HepG2 (cell line): ENCODE results near the gene INTS2. TPM values are rescaled to one million over a fixed set of nuclear protein-coding genes. Genes with fewer than 3 reads are reported as not detected.

Experiments
- ATAC-seq: fragments of 200-7000 bp; cut with Tn5 transposase; 3 replicates; pipeline ENCODE4 v1.9.1; 2020; ENCODE audit warnings: mild to moderate bottlenecking, moderate library complexity
- BruUV-seq: library from RNA; stranded (reverse); fragments of 400-500 nt; replicated peaks from 2 replicates; lab custom pipeline; 2021; lab: Mats Ljungman, UMichigan
- CTCF ChIA-PET: fragments of 300-600 bp; formaldehyde crosslinking; extraction: SDS; loops from one replicate; lab custom pipeline; 2021; ENCODE audit warnings: low total read pairs, inconsistent platforms, low intra/inter-chr PET ratio; lab: Yijun Ruan, JAX
- POLR2A ChIA-PET: fragments of 350-600 bp; sonication (Branson Sonifier 250); formaldehyde crosslinking; loops from one replicate; lab custom pipeline; 2020; ENCODE audit warnings: antibody characterized with exemption, inconsistent platforms; lab: Yijun Ruan, JAX
- DNase-seq: peaks from one replicate; pipeline ENCODE4 v3.0.0-alpha.2; 2015; ENCODE audit warnings: low spot score
- FAIRE-seq: peaks from 3 replicates; lab custom pipeline; 2011; peaks lifted over from hg19 to GRCh38; lab: Jason Lieb, UNC
- H2AFZ ChIP-seq: one replicate; pipeline ENCODE4 v1.6.1; 2011; ENCODE audit warnings: low read length, inconsistent platforms
- H3K27ac ChIP-seq: fragments of 300-600 bp; 3 replicates; pipeline ENCODE4 v1.8.0; 2011; ENCODE audit warnings: mixed run types, mild to moderate bottlenecking, mixed read lengths, low read length, inconsistent platforms; ENCODE audit not compliant: insufficient read depth; ENCODE audit errors: extremely low read length
- H3K27me3 ChIP-seq, 2 experiments: fragments of 200-600 bp in 1 of 2; 2 replicates in 1 of 2; 3 replicates in 1 of 2; pipeline versions ENCODE4 v1.6.0 to v1.8.0; 2011; ENCODE audit warnings: low read length in 2 of 2, mild to moderate bottlenecking in 2 of 2, moderate library complexity in 2 of 2, inconsistent platforms in 1 of 2; ENCODE audit not compliant: insufficient read depth in 2 of 2, control insufficient read depth in 1 of 2
- H3K36me3 ChIP-seq, 2 experiments: fragments of 200-600 bp in 1 of 2; replicated peaks in 1 of 2; 2 replicates in 1 of 2; 3 replicates in 1 of 2; pipeline versions ENCODE4 v1.5.1 to v1.8.0; 2011; ENCODE audit warnings: low read length in 2 of 2, inconsistent platforms in 1 of 2; ENCODE audit not compliant: insufficient read depth in 2 of 2, control insufficient read depth in 1 of 2
- H3K4me1 ChIP-seq: 2 replicates; pipeline ENCODE4 v1.5.1; 2012; ENCODE audit warnings: low read length, inconsistent platforms; ENCODE audit not compliant: insufficient read depth
- H3K4me2 ChIP-seq: 2 replicates; pipeline ENCODE4 v1.6.0; 2011; ENCODE audit warnings: low read depth, low read length, inconsistent platforms
- H3K4me3 ChIP-seq, 3 experiments: fragments of 200-600 bp in 1 of 3; sonication (generic), shearing (Covaris generic) in 1 of 3; replicated peaks in 1 of 3; 2 replicates each; pipeline ENCODE4 v1.5.1; 2011 to 2016; ENCODE audit warnings: low read length in 3 of 3, inconsistent platforms in 2 of 3, low read depth in 2 of 3, mild to moderate bottlenecking in 2 of 3, control low read depth in 1 of 3, mixed read lengths in 1 of 3; ENCODE audit not compliant: insufficient read depth in 1 of 3
- H3K79me2 ChIP-seq: one replicate; pipeline ENCODE4 v1.6.1; 2011; ENCODE audit warnings: low read length, inconsistent platforms; ENCODE audit not compliant: insufficient read depth
- H3K9ac ChIP-seq: 2 replicates; pipeline ENCODE4 v1.6.0; 2011; ENCODE audit warnings: mild to moderate bottlenecking, low read depth, low read length, inconsistent platforms; ENCODE audit not compliant: insufficient read depth
- H3K9me3 ChIP-seq: 2 replicates; pipeline ENCODE4 v1.5.1; 2012; ENCODE audit warnings: mild to moderate bottlenecking, low read length
- H4K20me1 ChIP-seq: 2 replicates; pipeline ENCODE4 v1.6.0; 2011; ENCODE audit warnings: inconsistent platforms, mild to moderate bottlenecking, low read length, moderate library complexity; ENCODE audit not compliant: insufficient read depth
- KLF11 ChIP-seq: IDR thresholded peaks from 2 replicates; pipeline ENCODE4 v1.6.1; 2016; ENCODE audit warnings: missing compliant biosample characterization
- KMT2A ChIP-seq: sonication (generic); formaldehyde crosslinking; IDR thresholded peaks from 2 replicates; pipeline ENCODE4 v1.4.0; 2020; ENCODE audit warnings: missing genetic modification reagents
- SNAPC2 ChIP-seq: sonication (generic); formaldehyde crosslinking; IDR thresholded peaks from 2 replicates; pipeline ENCODE4 v1.8.1; 2022; ENCODE audit warnings: mild to moderate bottlenecking, missing genetic modification reagents
- ZNF317 ChIP-seq: sonication (generic); formaldehyde crosslinking; IDR thresholded peaks from 2 replicates; pipeline ENCODE4 v1.5.0; 2020; ENCODE audit warnings: mild to moderate bottlenecking, missing genetic modification reagents
- ZNF703 ChIP-seq: sonication (generic); formaldehyde crosslinking; IDR thresholded peaks from 2 replicates; pipeline ENCODE4 v1.5.1; 2020; ENCODE audit warnings: missing genetic modification reagents, mild to moderate bottlenecking, moderate library complexity, borderline replicate concordance
- WGBS: methylation state at CpG from one replicate; pipeline ENCODE4 v1.1.6; 2017; ENCODE audit warnings: low lambda C conversion rate; 5-methylcytosine and 5-hydroxymethylcytosine counted together
- in situ Hi-C: cut with HindIII; loops from 2 replicates; pipeline ENCODE4 v1.10.0; 2017; ENCODE audit warnings: low pct_unique_long_range_greater_than_20kb; ENCODE audit not compliant: extremely low pct_ligation_motif_present
- intact Hi-C: fragments of 100-400 bp; cut with micrococcal nuclease; formaldehyde crosslinking; loops from one replicate; pipeline ENCODE4 v1.10.0; 2022; ENCODE audit not compliant: unreplicated experiment
- polyA plus RNA-seq, 8 experiments: library from polyadenylated mRNA; depleted of rRNA in 3 of 8; stranded (reverse) in 7 of 8; unstranded in 1 of 8; fragments of >200 nt; fragmentation: Illumina TruSeq in 4 of 8; extraction: Trizol in 4 of 8; gene quantifications; 2 replicates each; pipeline versions ENCODE4 v1.2.1 to v1.2.3, GENCODE V29; 2011 to 2016; ENCODE audit warnings: low read depth in 4 of 8, missing spikeins in 1 of 8, mixed read lengths in 1 of 8; ENCODE audit not compliant: insufficient read depth in 1 of 8
- total RNA-seq, 5 experiments: library from RNA; depleted of rRNA; stranded (reverse); fragments of >200 nt; fragmentation: Illumina TruSeq; extraction: Trizol; gene quantifications; 2 replicates each; pipeline ENCODE4 v1.2.3, GENCODE V29; 2016; ENCODE audit warnings: low read depth in 1 of 5
- TF ChIP-seq, protein P1 (sequence below): sonication (generic); formaldehyde crosslinking; IDR thresholded peaks from 2 replicates; pipeline ENCODE4 v1.4.0; 2020; ENCODE audit warnings: missing genetic modification reagents
- TF ChIP-seq, protein P2 (sequence below): IDR thresholded peaks from 2 replicates; pipeline ENCODE4 v1.6.1; 2018; ENCODE audit warnings: missing genetic modification reagents
- TF ChIP-seq, protein P3 (sequence below): sonication (generic); formaldehyde crosslinking; IDR thresholded peaks from 2 replicates; pipeline ENCODE4 v1.5.0; 2020; ENCODE audit warnings: missing genetic modification reagents

The INTS2 gene
- total and polyA plus RNA-seq, 2 of the 13 experiments (the other 11 are each of a cell fraction or from before 2014, with no cell fraction given) = 20.5 to 30.2 TPM

DNA sequence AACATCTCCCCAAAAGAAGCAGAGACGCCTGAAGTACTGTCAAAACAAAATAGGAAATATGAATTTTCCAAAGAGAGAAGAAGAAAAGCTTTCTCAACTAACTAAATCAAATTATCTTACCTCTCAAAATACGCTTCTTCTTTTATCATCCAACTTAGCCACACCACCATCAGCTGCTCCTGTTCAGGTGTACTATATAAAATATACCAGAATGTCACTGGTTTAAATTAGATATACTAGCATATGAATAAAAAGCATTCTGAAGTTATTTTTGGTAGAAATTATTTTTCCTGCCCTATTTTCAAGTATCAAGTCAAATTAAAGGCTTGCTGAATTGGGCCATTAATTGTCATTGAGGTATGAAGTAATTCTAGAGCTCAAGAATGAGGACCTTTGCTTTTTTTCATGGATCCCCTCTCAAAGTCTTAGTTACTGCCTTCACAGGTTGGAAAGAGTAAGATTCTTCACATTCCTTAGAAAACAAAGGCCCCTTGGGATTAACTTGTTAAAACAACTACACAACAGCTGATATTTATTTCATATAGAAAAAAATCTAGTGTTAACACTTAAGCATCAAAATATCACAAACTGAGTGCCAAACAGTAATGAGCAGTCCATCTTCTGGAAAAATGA lies 30.1 kb downstream of the INTS2 start:
- TF ChIP-seq ZNF317 = no peak
- no peak for TF ChIP-seq KLF11 (CRISPR knock-in tag)
- TF ChIP-seq KMT2A (CRISPR knock-in tag) = no peak
- TF ChIP-seq, protein P1, sequence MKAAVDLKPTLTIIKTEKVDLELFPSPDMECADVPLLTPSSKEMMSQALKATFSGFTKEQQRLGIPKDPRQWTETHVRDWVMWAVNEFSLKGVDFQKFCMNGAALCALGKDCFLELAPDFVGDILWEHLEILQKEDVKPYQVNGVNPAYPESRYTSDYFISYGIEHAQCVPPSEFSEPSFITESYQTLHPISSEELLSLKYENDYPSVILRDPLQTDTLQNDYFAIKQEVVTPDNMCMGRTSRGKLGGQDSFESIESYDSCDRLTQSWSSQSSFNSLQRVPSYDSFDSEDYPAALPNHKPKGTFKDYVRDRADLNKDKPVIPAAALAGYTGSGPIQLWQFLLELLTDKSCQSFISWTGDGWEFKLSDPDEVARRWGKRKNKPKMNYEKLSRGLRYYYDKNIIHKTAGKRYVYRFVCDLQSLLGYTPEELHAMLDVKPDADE = no peak
- TF ChIP-seq, protein P2, sequence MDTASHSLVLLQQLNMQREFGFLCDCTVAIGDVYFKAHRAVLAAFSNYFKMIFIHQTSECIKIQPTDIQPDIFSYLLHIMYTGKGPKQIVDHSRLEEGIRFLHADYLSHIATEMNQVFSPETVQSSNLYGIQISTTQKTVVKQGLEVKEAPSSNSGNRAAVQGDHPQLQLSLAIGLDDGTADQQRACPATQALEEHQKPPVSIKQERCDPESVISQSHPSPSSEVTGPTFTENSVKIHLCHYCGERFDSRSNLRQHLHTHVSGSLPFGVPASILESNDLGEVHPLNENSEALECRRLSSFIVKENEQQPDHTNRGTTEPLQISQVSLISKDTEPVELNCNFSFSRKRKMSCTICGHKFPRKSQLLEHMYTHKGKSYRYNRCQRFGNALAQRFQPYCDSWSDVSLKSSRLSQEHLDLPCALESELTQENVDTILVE = no peak
- TF ChIP-seq, protein P3, sequence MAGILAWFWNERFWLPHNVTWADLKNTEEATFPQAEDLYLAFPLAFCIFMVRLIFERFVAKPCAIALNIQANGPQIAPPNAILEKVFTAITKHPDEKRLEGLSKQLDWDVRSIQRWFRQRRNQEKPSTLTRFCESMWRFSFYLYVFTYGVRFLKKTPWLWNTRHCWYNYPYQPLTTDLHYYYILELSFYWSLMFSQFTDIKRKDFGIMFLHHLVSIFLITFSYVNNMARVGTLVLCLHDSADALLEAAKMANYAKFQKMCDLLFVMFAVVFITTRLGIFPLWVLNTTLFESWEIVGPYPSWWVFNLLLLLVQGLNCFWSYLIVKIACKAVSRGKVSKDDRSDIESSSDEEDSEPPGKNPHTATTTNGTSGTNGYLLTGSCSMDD (CRISPR knock-in tag) = no peak
- no peak for TF ChIP-seq ZNF703
- TF ChIP-seq SNAPC2 (CRISPR knock-in tag) = no peak
- TF ChIP-seq, all 625 proteins: peak for 0
- BruUV-seq = no TSS peak
- Histone ChIP-seq H3K27ac (no peak overlapping the region), H3K4me1 (no peaks in the 10 kb centered on the region), H3K79me2 (no peaks in the 10 kb centered on the region), H3K4me3 (no peak overlapping the region), H3K36me3 (peaks cover 15 to 66% of the 10 kb centered on the region in 2 experiments), H3K9me3 (no peaks in the 10 kb centered on the region), H4K20me1 (no peaks in the 10 kb centered on the region), H3K27me3 (no peaks in the 10 kb centered on the region), H2AFZ (no peak overlapping the region), H3K4me2 (no peak overlapping the region), H3K9ac (no peak overlapping the region)
- no peak for DNase-seq
- intact Hi-C loops = loop anchor here (1.0 kb wide), 1 partner anchor 43 kb away; no protein-coding TSS in a partner anchor
- POLR2A ChIA-PET = interaction anchor here (0.8 kb wide), 1 partner anchor 34 kb away, joined by 3 read pairs; the partner anchor contains the start of gene BRIP1
- FAIRE-seq = no peak
- in situ Hi-C loops = no loop called here
- WGBS = 97% methylated on average over 2 of the region's 2 CpGs
- CTCF ChIA-PET = no interaction called here
- no peak for ATAC-seq
